HepG2 (cell line): ENCODE results near the gene ESF1. TPM values are rescaled to one million over a fixed set of nuclear protein-coding genes. Genes with fewer than 3 reads are reported as not detected.

ENCODE experiments used
- ATF4 ChIP-seq, 2 experiments: fragments of 450-650 bp in 1 of 2; sonication (generic) in 1 of 2; formaldehyde crosslinking; IDR thresholded peaks; 2 replicates each; pipeline versions ENCODE4 v1.5.0 to v1.8.0; 2020 to 2022; ENCODE audit warnings: mild to moderate bottlenecking in 1 of 2, missing genetic modification reagents in 1 of 2
- BRF2 ChIP-seq: sonication (generic); formaldehyde crosslinking; IDR thresholded peaks from 2 replicates; pipeline ENCODE4 v1.8.1; 2022; ENCODE audit warnings: mild to moderate bottlenecking, missing genetic modification reagents
- CCAR2 ChIP-seq: fragments of 200-400 bp; formaldehyde crosslinking; optimal IDR thresholded peaks from 2 replicates; pipeline ENCODE3; 2018; ENCODE audit warnings: low read depth, mild to moderate bottlenecking, low read length, moderate library complexity
- DBP ChIP-seq: sonication (generic); formaldehyde crosslinking; IDR thresholded peaks from 2 replicates; pipeline ENCODE4 v1.4.0; 2020; ENCODE audit warnings: missing genetic modification reagents; ENCODE audit errors: not compliant biosample characterization
- EHMT2 ChIP-seq: fragments of 200-600 bp; sonication (generic); IDR thresholded peaks from 2 replicates; pipeline ENCODE4 v1.7.0; 2017; ENCODE audit warnings: antibody characterized with exemption, low read depth, low read length, borderline replicate concordance
- FOXK2 ChIP-seq: fragments of 450-650 bp; IDR thresholded peaks from 2 replicates; pipeline ENCODE4 v1.6.1; 2016
- GFI1 ChIP-seq: sonication (generic); formaldehyde crosslinking; IDR thresholded peaks from 2 replicates; pipeline ENCODE4 v1.5.0; 2020; ENCODE audit warnings: missing genetic modification reagents, mild to moderate bottlenecking, borderline replicate concordance
- HMGXB3 ChIP-seq: sonication (generic); formaldehyde crosslinking; IDR thresholded peaks from 2 replicates; pipeline ENCODE4 v1.4.0; 2020; ENCODE audit warnings: missing genetic modification reagents, borderline replicate concordance
- NCOA2 ChIP-seq: sonication (generic); formaldehyde crosslinking; IDR thresholded peaks from 2 replicates; pipeline ENCODE4 v1.8.0; 2022; ENCODE audit warnings: inconsistent platforms
- NFKB2 ChIP-seq: sonication (generic); formaldehyde crosslinking; IDR thresholded peaks from 2 replicates; pipeline ENCODE4 v1.4.0; 2020; ENCODE audit warnings: missing genetic modification reagents, borderline replicate concordance
- ZNF280D ChIP-seq: sonication (generic); formaldehyde crosslinking; IDR thresholded peaks from 2 replicates; pipeline ENCODE4 v1.5.1; 2020; ENCODE audit warnings: mild to moderate bottlenecking, missing genetic modification reagents
- ZNF547 ChIP-seq: sonication (generic); formaldehyde crosslinking; IDR thresholded peaks from 2 replicates; pipeline ENCODE4 v1.5.1; 2020; ENCODE audit warnings: mild to moderate bottlenecking, missing genetic modification reagents
- ZNF75D ChIP-seq: sonication (generic); formaldehyde crosslinking; IDR thresholded peaks from 2 replicates; pipeline ENCODE4 v1.8.1; 2023; ENCODE audit warnings: missing genetic modification reagents, mild to moderate bottlenecking, borderline replicate concordance
- ZUFSP ChIP-seq: sonication (generic); formaldehyde crosslinking; IDR thresholded peaks from 2 replicates; pipeline ENCODE4 v1.9.0; 2021; ENCODE audit warnings: missing genetic modification reagents, mild to moderate bottlenecking, borderline replicate concordance
- polyA plus RNA-seq, 8 experiments: library from polyadenylated mRNA; depleted of rRNA in 3 of 8; stranded (reverse) in 7 of 8; unstranded in 1 of 8; fragments of >200 nt; fragmentation: Illumina TruSeq in 4 of 8; extraction: Trizol in 4 of 8; gene quantifications; 2 replicates each; pipeline versions ENCODE4 v1.2.1 to v1.2.3, GENCODE V29; 2011 to 2016; ENCODE audit warnings: low read depth in 4 of 8, missing spikeins in 1 of 8, mixed read lengths in 1 of 8; ENCODE audit not compliant: insufficient read depth in 1 of 8
- total RNA-seq, 5 experiments: library from RNA; depleted of rRNA; stranded (reverse); fragments of >200 nt; fragmentation: Illumina TruSeq; extraction: Trizol; gene quantifications; 2 replicates each; pipeline ENCODE4 v1.2.3, GENCODE V29; 2016; ENCODE audit warnings: low read depth in 1 of 5

The ESF1 gene
- total and polyA plus RNA-seq, 2 of the 13 experiments (the other 11 are each of a cell fraction or from before 2014, with no cell fraction given) = 7.3 to 66.9 TPM

DNA sequence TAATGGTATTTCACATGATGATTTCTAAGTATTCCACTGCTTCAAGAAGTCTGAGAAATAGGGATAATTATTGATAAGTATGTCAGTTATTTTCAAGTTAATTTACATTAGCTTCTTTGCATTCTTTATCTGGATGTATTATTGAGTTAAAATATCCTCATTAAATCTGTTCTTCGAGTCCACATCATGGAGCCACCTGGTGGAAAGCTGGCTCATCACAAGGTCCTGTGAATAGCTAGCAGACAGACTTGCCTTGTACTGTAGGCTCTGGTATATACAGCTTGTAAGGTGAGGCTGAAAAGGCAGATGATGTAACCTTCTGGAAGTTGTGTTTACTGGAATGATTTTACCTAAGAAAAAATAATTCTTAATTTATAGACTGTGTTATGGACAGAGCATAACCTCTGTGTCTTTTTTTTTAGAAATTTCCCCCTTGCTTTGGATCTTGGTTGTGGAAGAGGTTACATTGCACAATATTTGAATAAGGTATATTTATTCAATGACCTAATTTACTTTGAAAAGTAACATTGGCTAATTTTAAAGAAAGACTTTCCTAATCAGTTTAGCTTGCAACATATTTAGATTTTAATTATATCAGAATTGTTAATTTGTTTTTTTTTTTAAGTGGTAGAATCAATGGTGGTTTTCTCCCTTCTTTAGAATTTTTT, 3.6 kb upstream of the ESF1 start (continued):
- TF ChIP-seq FOXK2 (no peak), HMGXB3 (no peak), EHMT2 (no peak; the same call in 1 of the 2 replicates), ZNF547 (0 out of 2 replicates have a peak, but pooled peaks have one; percentile 53), ZNF75D (CRISPR knock-in tag) (no peak), NFKB2 (CRISPR knock-in tag) (no peak), NCOA2 (0 out of 2 replicates have a peak, but pooled peaks have one; percentile 45), GFI1 (CRISPR knock-in tag) (no peak; the same call in 1 of the 2 replicates), BRF2 (CRISPR knock-in tag) (no peak), ATF4 (CRISPR knock-in tag; IDR thresholded peaks at IDR 0.05) (no peak), ZUFSP (CRISPR knock-in tag) (no peak), CCAR2 (no peak), ZNF280D (CRISPR knock-in tag) (no peak), DBP (CRISPR knock-in tag) (no peak)
